NCI-H82 treated with DMSO at 0.1 percent for 48 hours (cell line): ENCODE data around the gene LRRC55.

Experiments
- DNase-seq: peaks from one replicate; lab custom pipeline; 2025; ENCODE audit not compliant: unreplicated experiment; lab: John Stamatoyannopoulos, UW

The LRRC55 gene, protein sequence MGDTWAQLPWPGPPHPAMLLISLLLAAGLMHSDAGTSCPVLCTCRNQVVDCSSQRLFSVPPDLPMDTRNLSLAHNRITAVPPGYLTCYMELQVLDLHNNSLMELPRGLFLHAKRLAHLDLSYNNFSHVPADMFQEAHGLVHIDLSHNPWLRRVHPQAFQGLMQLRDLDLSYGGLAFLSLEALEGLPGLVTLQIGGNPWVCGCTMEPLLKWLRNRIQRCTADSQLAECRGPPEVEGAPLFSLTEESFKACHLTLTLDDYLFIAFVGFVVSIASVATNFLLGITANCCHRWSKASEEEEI

GRCh38 chr11:57181678-57182305 lies at the start of gene LRRC55:
TSS of gene LRRC55 (plus strand) at chr11:57181953. CDS start at chr11:57182023, 70 bp downstream.
- DNase-seq = no peak

- no peak for DNase-seq
Observed at GRCh38 chr11:57133366-57134038, 48.3 kb upstream of the LRRC55 start.

- no peak for DNase-seq
Observed at GRCh38 chr11:57134284-57134683, 47.5 kb upstream of the LRRC55 start.

DNA sequence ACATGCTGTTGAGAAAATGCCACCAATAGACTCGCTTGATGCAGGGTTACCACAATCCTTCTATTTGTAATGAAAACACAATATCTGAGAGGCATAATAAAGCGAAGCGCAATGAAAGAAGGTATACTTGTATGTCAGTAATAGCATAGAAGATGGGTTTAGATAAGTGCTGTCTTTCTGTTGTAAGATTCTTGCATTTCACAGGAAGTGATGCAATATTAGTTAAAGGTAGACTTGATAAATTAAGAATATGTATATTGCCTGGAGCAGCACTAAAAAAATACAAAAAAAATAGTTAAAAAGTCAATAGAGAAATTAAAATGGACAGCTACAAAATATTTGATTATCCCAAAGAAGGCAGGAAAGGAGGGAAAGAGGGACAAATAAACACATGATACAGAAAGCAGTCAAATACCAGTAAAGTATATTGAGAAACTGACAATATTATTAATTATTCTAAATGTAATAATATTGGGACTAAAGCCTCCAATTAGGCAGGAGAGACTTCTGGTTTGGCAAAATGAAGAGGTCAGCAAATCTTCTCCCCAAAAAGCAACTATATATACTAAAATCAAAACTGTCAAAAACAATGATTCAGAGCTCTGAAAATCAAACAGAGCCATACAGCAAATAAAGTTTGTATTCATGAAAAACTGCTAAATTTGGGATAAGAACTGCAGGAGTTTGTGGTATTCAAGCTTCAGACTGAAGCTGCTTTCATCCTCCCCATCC lies 46.6 kb upstream of the LRRC55 start:
- no peak for DNase-seq

DNA sequence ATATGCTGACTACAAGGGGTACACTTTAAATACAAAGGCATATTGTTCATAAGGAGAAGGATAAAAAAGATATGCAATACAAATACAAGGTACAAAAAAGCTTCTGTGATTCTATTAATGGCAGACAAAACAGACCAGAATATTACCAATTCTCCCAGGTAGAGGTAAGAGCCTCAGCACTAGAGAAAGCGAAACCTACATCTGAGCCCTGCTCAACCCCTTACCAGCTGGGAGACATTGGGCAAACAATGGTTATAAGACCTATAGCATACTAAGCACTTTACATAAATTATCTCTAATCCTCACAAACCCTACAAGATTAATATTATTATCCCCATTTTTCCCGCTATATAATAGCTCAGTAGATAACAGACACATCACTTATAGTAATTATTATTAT lies 41.2 kb upstream of the LRRC55 start:
- DNase-seq = no peak

- DNase-seq = no peak
Observed at GRCh38 chr11:57143459-57143858, 38.3 kb upstream of the LRRC55 start.

GRCh38 chr11:57144075-57144474 lies 37.7 kb upstream of the LRRC55 start:
- no peak for DNase-seq

- DNase-seq = no peak
Observed at GRCh38 chr11:57144531-57145320, 37.0 kb upstream of the LRRC55 start.

DNA sequence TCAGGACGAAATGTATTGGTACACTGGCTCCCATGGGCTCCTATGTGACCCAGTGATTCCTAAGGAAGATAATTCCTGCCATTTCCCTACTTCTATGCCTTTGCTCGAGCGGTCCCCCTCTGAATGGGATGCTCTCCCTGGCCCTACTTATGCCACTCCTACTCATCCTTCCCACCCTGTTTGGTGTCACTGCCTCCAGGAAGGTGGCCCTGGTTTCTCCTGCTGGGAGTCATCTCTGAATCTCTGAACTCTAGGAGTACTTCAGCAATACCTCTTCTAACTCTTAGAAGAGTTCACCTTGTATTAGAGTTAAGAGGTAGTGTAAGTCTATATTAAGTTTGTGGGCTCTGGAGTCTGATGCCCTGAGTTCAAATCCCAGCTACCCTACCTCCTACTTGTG lies 35.5 kb upstream of the LRRC55 start:
- no peak for DNase-seq

DNA sequence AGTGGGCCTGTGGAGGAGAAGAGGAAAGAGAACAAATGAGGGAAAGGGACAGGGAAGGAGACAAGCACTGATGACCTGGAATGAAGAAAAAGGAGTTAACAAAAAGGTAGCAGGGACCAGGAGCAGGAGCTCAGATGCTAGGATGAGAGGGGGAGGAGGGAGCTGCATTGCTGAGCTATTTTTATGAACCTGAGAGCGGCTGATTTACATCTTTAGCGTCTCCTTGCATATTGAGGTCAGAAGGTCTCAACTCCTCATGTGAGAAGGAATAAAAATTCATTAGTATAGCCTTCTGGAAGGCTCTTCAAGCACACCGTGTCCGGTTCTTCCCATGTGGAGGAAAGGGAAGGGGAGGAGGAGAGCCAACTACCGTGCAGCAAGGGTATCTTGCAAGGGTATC lies 33.1 kb upstream of the LRRC55 start:
- no peak for DNase-seq

DNA sequence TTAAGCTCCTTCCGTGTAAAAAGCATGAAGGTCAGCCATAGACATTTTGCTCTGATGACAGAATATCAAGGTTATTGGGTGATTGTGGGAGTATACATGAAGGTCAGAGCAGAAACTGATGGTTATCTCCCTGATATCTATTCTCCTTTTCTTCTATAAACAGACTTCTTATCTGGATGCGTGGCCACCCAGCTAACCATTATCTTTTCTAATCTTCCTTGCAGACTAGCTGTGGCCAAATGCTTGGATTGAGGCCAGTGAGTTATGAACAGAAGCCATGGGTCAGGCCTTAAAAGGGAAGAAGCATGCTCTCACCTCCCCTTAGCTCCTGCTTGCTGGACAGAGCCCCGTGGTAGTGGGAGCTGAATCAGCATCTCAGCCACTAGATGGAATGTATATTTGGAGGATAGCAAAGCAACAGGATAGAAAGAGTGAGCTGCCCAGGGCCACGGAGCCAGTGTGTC lies 31.3 kb upstream of the LRRC55 start:
- no peak for DNase-seq

DNA sequence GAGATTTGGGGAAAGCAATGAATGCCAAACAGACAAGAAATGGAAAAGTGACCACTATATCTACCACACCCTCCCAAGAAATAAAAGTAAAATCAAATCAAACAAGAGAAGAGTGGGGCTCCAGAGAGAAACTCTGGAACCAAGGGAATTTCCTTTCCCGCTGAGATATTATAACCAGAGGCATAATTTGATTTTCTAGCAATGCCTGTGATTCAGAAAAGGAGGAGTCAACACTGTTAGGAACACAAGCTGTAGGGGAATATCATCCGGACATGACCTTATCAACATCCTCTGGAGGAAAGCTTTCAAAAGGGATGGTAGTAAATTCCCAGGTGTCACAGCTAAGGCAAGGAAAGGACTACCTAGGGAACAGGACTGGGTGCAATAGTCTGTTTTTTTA lies 29.6 kb upstream of the LRRC55 start:
- DNase-seq = no peak

DNA sequence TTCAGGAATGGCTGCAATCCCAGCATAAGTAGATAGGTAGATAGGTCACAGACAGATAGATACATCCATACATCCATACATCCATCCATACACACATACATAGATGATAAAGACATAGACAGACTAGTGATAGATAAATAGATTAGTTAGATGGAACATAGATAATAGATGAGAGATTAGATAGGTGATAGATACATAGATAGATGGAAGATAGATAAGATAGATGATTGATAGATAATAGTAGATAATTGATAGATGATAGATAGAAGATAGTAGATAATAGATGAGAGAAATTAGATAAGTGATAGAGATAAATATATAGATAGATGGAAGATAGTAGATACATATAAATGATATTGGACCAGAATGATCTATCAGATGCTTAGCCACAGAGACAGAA lies 28.3 kb upstream of the LRRC55 start:
- DNase-seq = no peak

DNA sequence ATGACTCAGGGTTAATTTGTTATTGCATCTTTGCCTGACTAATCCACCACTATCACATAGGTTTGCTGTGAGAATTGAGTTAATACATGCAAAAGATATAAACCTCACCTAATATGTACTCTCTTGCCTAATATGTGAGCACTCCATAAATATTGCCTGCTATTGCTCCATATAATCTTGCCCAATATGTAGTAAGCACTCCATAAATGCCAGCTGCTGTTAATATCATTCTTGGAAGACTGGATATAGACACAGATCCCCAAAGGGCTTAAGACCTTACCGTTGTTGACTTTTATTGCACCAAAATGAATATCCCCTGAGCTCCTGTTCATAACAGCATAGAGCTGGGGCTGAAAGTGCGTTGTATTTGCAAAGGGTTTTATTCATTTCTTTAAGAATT lies 27.0 kb upstream of the LRRC55 start:
- no peak for DNase-seq

DNA sequence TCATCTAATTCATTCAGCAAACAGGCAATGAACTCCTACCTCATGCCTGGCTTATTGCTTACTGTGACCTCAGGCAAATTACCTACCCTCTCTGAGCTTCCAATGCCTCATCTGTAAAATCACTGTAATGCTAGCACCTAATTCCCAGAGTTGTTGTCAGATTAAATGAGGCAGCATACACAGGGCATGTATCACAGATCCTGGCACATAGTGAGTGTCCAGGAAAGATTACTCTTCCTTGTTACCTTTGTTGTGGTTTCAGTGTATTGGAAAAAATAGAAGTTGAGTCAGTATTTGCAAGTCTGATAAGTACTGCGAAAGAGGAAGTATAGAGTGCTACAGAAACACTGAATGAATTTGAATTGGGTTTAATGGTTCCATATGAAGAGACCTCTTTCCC lies 26.4 kb upstream of the LRRC55 start:
- DNase-seq = no peak

DNA sequence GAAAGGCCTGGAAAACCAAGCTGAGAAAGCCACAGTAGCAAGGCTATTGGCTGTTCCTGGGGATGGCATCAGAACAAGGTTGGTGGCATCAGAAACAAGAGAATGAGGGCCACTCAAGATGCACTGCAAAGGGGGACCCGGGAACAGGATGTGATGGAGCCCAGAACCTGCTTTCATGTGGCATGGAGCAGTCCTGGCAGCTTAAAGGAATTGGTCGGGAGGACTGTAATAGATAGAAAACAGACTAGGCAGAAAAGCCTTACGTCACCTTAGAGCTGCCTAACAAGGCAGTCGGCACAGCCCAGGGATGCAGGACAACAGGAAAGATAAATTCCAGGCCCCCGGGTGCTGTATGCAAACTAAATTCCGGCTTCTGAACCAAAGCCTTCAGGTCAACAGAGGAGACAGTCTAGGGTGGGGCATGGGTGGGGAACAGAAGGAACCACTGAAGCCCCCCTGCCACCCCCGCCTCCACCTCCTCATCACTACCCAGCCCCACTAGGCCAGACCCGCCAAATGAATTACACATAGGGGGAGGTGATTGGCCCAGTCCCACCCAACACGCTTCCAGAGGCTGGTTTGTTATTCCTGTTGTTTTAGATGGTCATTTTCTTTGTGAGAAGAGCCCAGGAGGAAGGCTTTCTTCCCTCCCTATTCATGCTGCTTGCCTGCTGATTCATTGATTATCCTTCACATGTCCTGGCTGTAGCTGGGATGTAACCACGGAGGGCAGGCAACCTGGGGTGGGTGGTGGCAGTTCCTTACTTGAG lies 25.7 kb upstream of the LRRC55 start:
- DNase-seq = no peak

DNA sequence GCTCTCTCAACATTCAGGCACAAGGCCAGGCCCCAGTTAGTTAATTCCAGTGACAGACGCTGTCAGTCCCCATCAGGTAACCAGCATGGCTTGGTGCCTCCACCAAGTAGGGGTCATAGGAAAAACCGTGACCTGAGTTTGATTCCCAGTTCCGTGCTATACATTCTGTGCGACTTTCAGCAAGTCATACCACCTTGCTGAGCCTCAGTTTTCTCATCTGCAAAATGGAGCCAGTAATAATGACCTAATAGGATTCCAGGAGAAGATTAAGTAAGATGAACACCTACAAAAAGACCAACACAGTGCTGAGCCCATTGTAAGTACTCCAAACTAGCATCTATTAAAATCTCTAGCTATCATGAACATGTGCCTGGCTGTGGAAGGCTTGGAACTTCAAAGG lies 24.8 kb upstream of the LRRC55 start:
- no peak for DNase-seq

- no peak for DNase-seq
Observed at GRCh38 chr11:57157624-57158023, 24.1 kb upstream of the LRRC55 start.

DNA sequence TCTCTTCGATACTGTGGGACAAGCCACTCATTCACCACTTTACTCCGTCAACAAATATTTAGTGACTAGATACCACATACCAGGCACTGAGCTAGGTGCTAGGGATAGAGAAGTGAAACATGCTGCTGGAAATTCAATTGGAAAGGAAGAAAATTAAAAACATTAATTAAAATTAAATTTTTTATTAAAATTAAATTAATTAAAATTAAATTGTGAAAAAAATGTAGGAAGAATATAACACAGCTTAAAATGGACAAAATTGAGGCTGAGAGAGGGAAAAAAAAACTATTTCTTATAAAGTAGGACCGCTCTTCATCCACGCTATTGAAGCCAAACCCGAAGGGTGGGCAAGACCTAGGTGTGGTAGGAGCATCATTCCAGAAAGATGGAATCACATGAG lies 23.6 kb upstream of the LRRC55 start:
- no peak for DNase-seq

DNA sequence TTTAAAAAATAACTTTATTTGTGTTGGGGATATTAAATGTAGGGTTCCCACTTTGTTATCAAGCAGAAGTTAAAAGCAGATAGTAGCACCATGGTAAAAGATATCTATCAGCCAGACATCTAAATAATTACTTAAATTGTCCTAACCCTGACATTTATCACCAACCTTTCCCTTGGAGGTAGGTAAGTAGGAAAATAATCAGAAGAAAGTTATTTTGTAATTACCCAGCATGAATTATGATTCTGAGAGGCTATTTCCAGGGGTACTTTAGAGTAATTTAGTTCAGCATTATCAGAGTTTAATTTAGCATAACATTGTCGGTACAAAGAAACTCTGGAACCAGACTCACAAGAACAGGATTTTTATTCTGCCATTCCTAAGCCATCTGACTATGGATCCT lies 23.2 kb upstream of the LRRC55 start:
- DNase-seq = no peak
